Fibroblast of skin of left quadriceps (primary cell): ENCODE data around the gene ZNF761.
"Not testable (repeated sequence)": the region's sequence is repeated elsewhere in the genome, so short reads cannot be mapped to it uniquely, and the experiment has no call there.

ENCODE experiments used
- DNase-seq, 2 experiments: peaks; one replicate each; pipeline ENCODE4 v3.0.0-alpha.2; 2013; ENCODE audit warnings: low read depth in 2 of 2

Gene ZNF761

GRCh38 chr19:53460131-53460721 lies 28.4 kb downstream of the ZNF761 start:
- not testable (repeated sequence) for DNase-seq

- no peak for DNase-seq
Measured at GRCh38 chr19:53461866-53462265, 30.1 kb downstream of the ZNF761 start.

- no peak for DNase-seq
Measured at GRCh38 chr19:53462861-53463260, 31.1 kb downstream of the ZNF761 start.

- no peak for DNase-seq
Measured at GRCh38 chr19:53463263-53463662, 31.5 kb downstream of the ZNF761 start.

- DNase-seq = no peak
Measured at GRCh38 chr19:53466726-53467484, 35.1 kb downstream of the ZNF761 start.

- DNase-seq = peak; percentile 62
Measured at GRCh38 chr19:53467485-53468262, 35.9 kb downstream of the ZNF761 start, which contains the start of gene ZNF813. Gene ZNF813, plus strand, starts transcription at chr19:53467733. Its CDS starts 16,090 bp downstream, at chr19:53483823.

- DNase-seq = not testable (repeated sequence)
Measured at GRCh38 chr19:53468628-53469027, 36.8 kb downstream of the ZNF761 start.

GRCh38 chr19:53471916-53472315 lies 40.1 kb downstream of the ZNF761 start:
- DNase-seq = no peak

GRCh38 chr19:53474832-53475231 lies 43.0 kb downstream of the ZNF761 start:
- DNase-seq = not testable (repeated sequence)

- not testable (repeated sequence) for DNase-seq
Measured at GRCh38 chr19:53475470-53475869, 43.7 kb downstream of the ZNF761 start.

- not testable (repeated sequence) for DNase-seq
Measured at GRCh38 chr19:53483751-53484150, 52.0 kb downstream of the ZNF761 start.

- no peak for DNase-seq
Measured at GRCh38 chr19:53485046-53486004, 53.5 kb downstream of the ZNF761 start.

- DNase-seq = no peak
Measured at GRCh38 chr19:53492153-53492552, 60.4 kb downstream of the ZNF761 start.

- DNase-seq = not testable (repeated sequence)
Measured at GRCh38 chr19:53497311-53498023, 65.7 kb downstream of the ZNF761 start.

- not testable (repeated sequence) for DNase-seq
Measured at GRCh38 chr19:53498024-53498395, 66.2 kb downstream of the ZNF761 start.

GRCh38 chr19:53503151-53503550 lies 71.4 kb downstream of the ZNF761 start:
- DNase-seq = not testable (repeated sequence)

GRCh38 chr19:53503671-53504364 lies 72.0 kb downstream of the ZNF761 start:
- DNase-seq = not testable (repeated sequence)

GRCh38 chr19:53504365-53504703 lies 72.5 kb downstream of the ZNF761 start:
- not testable (repeated sequence) for DNase-seq

GRCh38 chr19:53504885-53505284 lies 73.1 kb downstream of the ZNF761 start:
- no peak for DNase-seq

- no peak for DNase-seq
Measured at GRCh38 chr19:53506728-53507127, 74.9 kb downstream of the ZNF761 start.
